Measurements from ENCODE around the gene DDX51. TPM values are rescaled to one million over a fixed set of nuclear protein-coding genes. Genes with fewer than 3 reads are reported as not detected.

DDX51 gene
- total RNA-seq, 1 experiment from 2014 or later, result 26.7 TPM

GRCh38 chr12:132189378-132190011 is 45.4 kb upstream of the DDX51 start:
- Histone ChIP-seq H3K27ac (ENCODE audit: low read length) (peak overlapping the region; percentile 10; the same call in 1 of the 2 replicates), H3K9ac (ENCODE audit: low read length) (peak overlapping the region; percentile 79), H2AFZ (ENCODE audit: low read length) (peak overlapping the region; percentile 82), H3K4me2 (ENCODE audit: low read length) (peak overlapping the region; percentile 100), H3K9me2 (replicated peaks; ENCODE audit: low read length) (no peaks in the 10 kb centered on the region), H4K20me1 (ENCODE audit: low read length) (no peaks in the 10 kb centered on the region), H3K4me3 (ENCODE audit: low read length) (peak overlapping the region; percentile 87), H3F3A (ENCODE audit: low read length, unreplicated experiment) (no peaks in the 10 kb centered on the region), H3K36me3 (ENCODE audit: low read depth, low read length) (no peaks in the 10 kb centered on the region), H3K79me2 (ENCODE audit: low read length) (no peaks in the 10 kb centered on the region), H3K27me3 (ENCODE audit: low read length) (peaks cover 10% of the 10 kb centered on the region; the same call in 1 of the 2 replicates), H3K4me1 (ENCODE audit: insufficient read depth, low read length) (peaks cover 15% of the 10 kb centered on the region), H3K9me3 (ENCODE audit: low read length) (no peaks in the 10 kb centered on the region)
- no TSS peak for BruUV-seq (replicated peaks)
- ATAC-seq (peak; percentile 93), DNase-seq (peak; percentile 97)
- TF ChIP-seq EZH2 (IDR thresholded peaks at IDR 0.05; ENCODE audit: low read length, unreplicated experiment), result no peak
- intact Hi-C loops (cut with micrococcal nuclease), result loop anchor here (2.0 kb wide), 1 partner anchor 35 kb away; no protein-coding TSS in a partner anchor
- CTCF ChIA-PET, result interaction anchor here (0.5 to 1.0 kb wide), 2 partner anchors 27 to 372 kb away, joined by 4 to 5 read pairs; no protein-coding TSS in a partner anchor
- POLR2A ChIA-PET (ENCODE audit: unreplicated experiment), result no interaction called here

- peak overlapping the region; percentile 87 for H3K4me3 ChIP-seq (ENCODE audit: low read length)
- no TSS peak for BruUV-seq (replicated peaks)
- peaks cover 14% of the 10 kb centered on the region; the same call in 1 of the 2 replicates for H3K27me3 ChIP-seq (ENCODE audit: low read length)
- no peaks in the 10 kb centered on the region for H3K9me3 ChIP-seq (ENCODE audit: low read length)
- no peaks in the 10 kb centered on the region for H3K79me2 ChIP-seq (ENCODE audit: low read length)
- H3K27ac ChIP-seq (ENCODE audit: low read length), result no peak overlapping the region
- intact Hi-C loops (cut with micrococcal nuclease), result loop anchor here (2.0 kb wide), 1 partner anchor 34 kb away; no protein-coding TSS in a partner anchor
- H2AFZ ChIP-seq (ENCODE audit: low read length), result peak overlapping the region; percentile 82
- H4K20me1 ChIP-seq (ENCODE audit: low read length), result no peaks in the 10 kb centered on the region
- no peak for TF ChIP-seq EZH2phosphoT487 (IDR thresholded peaks at IDR 0.05; ENCODE audit: borderline replicate concordance, low read length)
- no peak for TF ChIP-seq EZH2 (IDR thresholded peaks at IDR 0.05; ENCODE audit: low read length, unreplicated experiment)
- ATAC-seq (no peak), DNase-seq (no peak)
- no peaks in the 10 kb centered on the region for H3K36me3 ChIP-seq (ENCODE audit: low read depth, low read length)
- no peaks in the 10 kb centered on the region for H3K9me2 ChIP-seq (replicated peaks; ENCODE audit: low read length)
- CTCF ChIA-PET, result interaction anchor here (1.0 kb wide), 1 partner anchor 372 kb away, joined by 4 read pairs; no protein-coding TSS in a partner anchor
- no peaks in the 10 kb centered on the region for H3F3A ChIP-seq (ENCODE audit: low read length, unreplicated experiment)
- POLR2A ChIA-PET (ENCODE audit: unreplicated experiment), result no interaction called here
- peak overlapping the region; percentile 100 for H3K4me2 ChIP-seq (ENCODE audit: low read length)
- H3K4me1 ChIP-seq (ENCODE audit: insufficient read depth, low read length), result peaks cover 15% of the 10 kb centered on the region
- peak overlapping the region; percentile 79 for H3K9ac ChIP-seq (ENCODE audit: low read length)
These were observed 44.8 kb upstream of the DDX51 start for GRCh38 chr12:132188916-132189325.

GRCh38 chr12:132188451-132188901 is 44.4 kb upstream of the DDX51 start:
- H3K9ac ChIP-seq (ENCODE audit: low read length), result no peak overlapping the region
- TF ChIP-seq CTCF (conservative IDR thresholded peaks at IDR 0.05; ENCODE audit: low read depth, low read length) (no peak), EZH2phosphoT487 (IDR thresholded peaks at IDR 0.05; ENCODE audit: borderline replicate concordance, low read length) (no peak), EZH2 (IDR thresholded peaks at IDR 0.05; ENCODE audit: low read length, unreplicated experiment) (no peak)
- no peak overlapping the region for H3K4me3 ChIP-seq (ENCODE audit: low read length)
- no peaks in the 10 kb centered on the region for H4K20me1 ChIP-seq (ENCODE audit: low read length)
- H3K9me3 ChIP-seq (ENCODE audit: low read length), result no peaks in the 10 kb centered on the region
- peaks cover 15% of the 10 kb centered on the region for H3K4me1 ChIP-seq (ENCODE audit: insufficient read depth, low read length)
- no peak for ATAC-seq
- no peaks in the 10 kb centered on the region for H3K79me2 ChIP-seq (ENCODE audit: low read length)
- H3F3A ChIP-seq (ENCODE audit: low read length, unreplicated experiment), result no peaks in the 10 kb centered on the region
- ChIA-PET CTCF (no interaction called here), POLR2A (ENCODE audit: unreplicated experiment) (no interaction called here)
- peaks cover 15% of the 10 kb centered on the region; the same call in 1 of the 2 replicates for H3K27me3 ChIP-seq (ENCODE audit: low read length)
- H3K36me3 ChIP-seq (ENCODE audit: low read depth, low read length), result no peaks in the 10 kb centered on the region
- TSS peak; percentile 40 for BruUV-seq (replicated peaks)
- H3K27ac ChIP-seq (ENCODE audit: low read length), result no peak overlapping the region
- peak overlapping the region; percentile 100; the same call in 1 of the 2 replicates for H3K4me2 ChIP-seq (ENCODE audit: low read length)
- no peak overlapping the region for H2AFZ ChIP-seq (ENCODE audit: low read length)
- DNase-seq, result no peak
- intact Hi-C loops (cut with micrococcal nuclease), result loop anchor here (2.0 kb wide), 1 partner anchor 34 kb away; no protein-coding TSS in a partner anchor
- H3K9me2 ChIP-seq (replicated peaks; ENCODE audit: low read length), result no peaks in the 10 kb centered on the region

All from PC-3 (cell line).